Muscle layer of colon (tissue), 2 donors: ENCODE data around the gene COL25A1.

ENCODE experiments used
- H3K27ac ChIP-seq: one replicate; pipeline ENCODE4 v1.7.0; 2013; ENCODE audit warnings: low read depth, mild to moderate bottlenecking, low read length, moderate library complexity
- H3K27me3 ChIP-seq, 2 donors: one replicate each; pipeline ENCODE4 v1.7.0; 2013; ENCODE audit warnings: low read length in 2 of 2, mild to moderate bottlenecking in 2 of 2; ENCODE audit not compliant: insufficient read depth in 2 of 2, control insufficient read depth in 1 of 2
- H3K36me3 ChIP-seq: one replicate; pipeline ENCODE4 v1.7.0; 2013; ENCODE audit warnings: mild to moderate bottlenecking, low read length; ENCODE audit not compliant: insufficient read depth
- H3K4me1 ChIP-seq: one replicate; pipeline ENCODE4 v1.7.0; 2013; ENCODE audit warnings: mild to moderate bottlenecking, low read length; ENCODE audit not compliant: insufficient read depth
- H3K4me3 ChIP-seq, 2 donors: one replicate each; pipeline ENCODE4 v1.7.0; 2013; ENCODE audit warnings: low read length in 2 of 2, low read depth in 1 of 2, mild to moderate bottlenecking in 1 of 2, moderate library complexity in 1 of 2
- H3K9ac ChIP-seq: one replicate; pipeline ENCODE4 v1.7.0; 2013; ENCODE audit warnings: low read length
- H3K9me3 ChIP-seq: one replicate; pipeline ENCODE4 v1.7.0; 2013; ENCODE audit warnings: mild to moderate bottlenecking, low read length
- donor health status: abdominal sarcoma.
- donor health status: Adenocarcinoma of cecum.

Gene COL25A1

GRCh38 chr4:109278594-109279031 lies 23.8 kb downstream of the COL25A1 start:
- Histone ChIP-seq H3K27ac (no peak overlapping the region), H3K9me3 (no peaks in the 10 kb centered on the region), H3K36me3 (no peaks in the 10 kb centered on the region), H3K27me3 (no peaks in the 10 kb centered on the region), H3K4me1 (no peaks in the 10 kb centered on the region), H3K9ac (no peak overlapping the region), H3K4me3 (no peak overlapping the region)

GRCh38 chr4:109276482-109277095 lies 25.9 kb downstream of the COL25A1 start:
- no peaks in the 10 kb centered on the region for H3K36me3 ChIP-seq
- no peak overlapping the region for H3K4me3 ChIP-seq
- no peaks in the 10 kb centered on the region for H3K27me3 ChIP-seq
- H3K4me1 ChIP-seq, result no peaks in the 10 kb centered on the region
- no peak overlapping the region for H3K27ac ChIP-seq
- no peak overlapping the region for H3K9ac ChIP-seq
- no peaks in the 10 kb centered on the region for H3K9me3 ChIP-seq

DNA sequence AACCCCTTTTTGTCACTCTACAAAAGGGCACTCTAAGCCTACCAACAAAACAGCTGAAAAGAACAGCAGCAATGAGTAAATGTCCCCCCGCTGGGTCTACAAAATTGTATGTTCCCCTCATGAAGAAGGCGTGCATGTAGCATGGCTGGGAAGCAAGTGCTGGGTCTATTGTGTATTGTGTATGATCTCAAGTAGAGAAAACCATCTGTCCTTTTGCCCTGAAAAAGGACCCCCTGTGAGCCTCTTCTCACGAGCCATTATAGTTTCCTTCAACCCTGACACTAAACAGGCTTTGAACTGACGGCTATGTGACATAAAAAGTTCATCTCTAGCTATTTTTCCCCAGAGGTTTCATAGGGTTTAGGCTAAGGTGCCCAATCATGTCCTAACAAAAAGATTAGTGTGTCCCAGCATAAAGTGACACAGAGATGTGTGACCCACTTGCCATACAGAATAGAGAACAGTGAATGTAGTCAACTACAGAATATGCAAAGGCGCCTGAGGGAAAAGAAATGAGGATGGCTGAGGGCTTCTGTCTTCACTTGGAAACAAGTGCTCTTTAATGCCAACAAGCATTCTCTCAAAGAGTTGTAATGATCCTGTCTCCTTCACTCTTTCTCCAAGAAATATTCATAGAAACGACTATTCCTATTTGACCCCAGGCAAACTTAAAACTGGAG lies 27.3 kb downstream of the COL25A1 start:
- H3K27me3 ChIP-seq, result no peaks in the 10 kb centered on the region

DNA sequence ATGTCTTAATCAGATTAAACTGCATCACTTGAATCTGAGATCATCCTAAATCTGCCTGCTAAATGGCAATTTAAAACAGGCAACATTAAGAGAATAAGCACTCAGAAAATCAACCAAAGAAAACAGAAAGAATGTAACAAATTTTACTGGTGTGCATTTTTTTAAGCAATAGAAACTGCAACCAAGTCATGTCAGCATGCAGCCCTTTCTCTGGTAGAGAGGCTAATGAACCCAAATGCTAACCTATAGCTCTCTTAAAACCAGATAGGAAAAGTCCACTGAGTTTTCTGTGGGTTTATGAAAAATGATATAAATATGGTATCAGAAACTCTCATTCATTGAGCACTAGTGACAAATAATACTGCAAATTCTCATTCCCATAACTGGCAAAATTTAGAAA lies 35.6 kb downstream of the COL25A1 start:
- Histone ChIP-seq H3K27ac (no peak overlapping the region), H3K4me1 (no peaks in the 10 kb centered on the region), H3K36me3 (no peaks in the 10 kb centered on the region), H3K27me3 (no peaks in the 10 kb centered on the region), H3K4me3 (no peak overlapping the region), H3K9me3 (no peaks in the 10 kb centered on the region), H3K9ac (no peak overlapping the region)

More for the DNA sequence above, 27.3 kb downstream of the COL25A1 start:
- no peaks in the 10 kb centered on the region for H3K4me1 ChIP-seq
- H3K36me3 ChIP-seq, result no peaks in the 10 kb centered on the region
- H3K4me3 ChIP-seq, result no peak overlapping the region
- no peak overlapping the region for H3K9ac ChIP-seq
- no peaks in the 10 kb centered on the region for H3K9me3 ChIP-seq
- H3K27ac ChIP-seq, result no peak overlapping the region

GRCh38 chr4:109266236-109266635 lies 36.2 kb downstream of the COL25A1 start:
- Histone ChIP-seq H3K27ac (no peak overlapping the region), H3K4me1 (no peaks in the 10 kb centered on the region), H3K27me3 (no peaks in the 10 kb centered on the region), H3K9me3 (no peaks in the 10 kb centered on the region), H3K9ac (no peak overlapping the region), H3K4me3 (no peak overlapping the region), H3K36me3 (no peaks in the 10 kb centered on the region)

GRCh38 chr4:109263721-109264120 lies 38.7 kb downstream of the COL25A1 start:
- no peaks in the 10 kb centered on the region for H3K27me3 ChIP-seq
- H3K4me1 ChIP-seq, result no peaks in the 10 kb centered on the region
- H3K9me3 ChIP-seq, result no peaks in the 10 kb centered on the region
- no peak overlapping the region for H3K9ac ChIP-seq
- no peaks in the 10 kb centered on the region for H3K36me3 ChIP-seq
- H3K4me3 ChIP-seq, result no peak overlapping the region
- H3K27ac ChIP-seq, result no peak overlapping the region

- Histone ChIP-seq H3K36me3 (no peaks in the 10 kb centered on the region), H3K9ac (no peak overlapping the region), H3K9me3 (no peaks in the 10 kb centered on the region), H3K4me3 (no peak overlapping the region), H3K4me1 (no peaks in the 10 kb centered on the region), H3K27ac (no peak overlapping the region), H3K27me3 (no peaks in the 10 kb centered on the region)
Measured at GRCh38 chr4:109256818-109257217, 45.6 kb downstream of the COL25A1 start.

DNA sequence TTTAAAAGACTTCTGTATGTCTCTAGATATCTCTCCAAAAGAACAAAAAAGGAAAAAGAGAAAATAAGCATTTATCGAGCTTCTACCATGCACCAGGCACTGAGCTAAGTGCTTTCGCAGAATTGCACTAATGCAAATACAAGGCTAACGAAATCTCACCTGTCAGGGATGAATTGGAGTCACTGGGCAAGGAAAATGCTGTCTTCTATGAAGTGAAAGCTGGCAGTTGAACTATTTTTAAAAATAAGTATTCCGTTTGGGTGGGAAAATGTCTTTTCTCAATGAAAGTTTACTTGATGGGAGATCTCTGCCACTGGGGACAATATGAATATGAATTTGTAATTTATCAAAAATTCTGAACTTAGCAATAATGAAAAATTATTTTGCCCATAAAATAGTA lies 47.6 kb downstream of the COL25A1 start:
- H3K27me3 ChIP-seq, result no peaks in the 10 kb centered on the region
- H3K27ac ChIP-seq, result no peak overlapping the region
- H3K4me1 ChIP-seq, result no peaks in the 10 kb centered on the region
- no peak overlapping the region for H3K4me3 ChIP-seq
- no peak overlapping the region for H3K9ac ChIP-seq
- H3K36me3 ChIP-seq, result no peaks in the 10 kb centered on the region
- H3K9me3 ChIP-seq, result no peaks in the 10 kb centered on the region

- no peaks in the 10 kb centered on the region for H3K27me3 ChIP-seq
- no peak overlapping the region for H3K27ac ChIP-seq
- no peak overlapping the region for H3K4me3 ChIP-seq
- no peaks in the 10 kb centered on the region for H3K36me3 ChIP-seq
- H3K4me1 ChIP-seq, result no peaks in the 10 kb centered on the region
- no peaks in the 10 kb centered on the region for H3K9me3 ChIP-seq
- no peak overlapping the region for H3K9ac ChIP-seq
Measured at GRCh38 chr4:109251396-109251795, 51.1 kb downstream of the COL25A1 start.

DNA sequence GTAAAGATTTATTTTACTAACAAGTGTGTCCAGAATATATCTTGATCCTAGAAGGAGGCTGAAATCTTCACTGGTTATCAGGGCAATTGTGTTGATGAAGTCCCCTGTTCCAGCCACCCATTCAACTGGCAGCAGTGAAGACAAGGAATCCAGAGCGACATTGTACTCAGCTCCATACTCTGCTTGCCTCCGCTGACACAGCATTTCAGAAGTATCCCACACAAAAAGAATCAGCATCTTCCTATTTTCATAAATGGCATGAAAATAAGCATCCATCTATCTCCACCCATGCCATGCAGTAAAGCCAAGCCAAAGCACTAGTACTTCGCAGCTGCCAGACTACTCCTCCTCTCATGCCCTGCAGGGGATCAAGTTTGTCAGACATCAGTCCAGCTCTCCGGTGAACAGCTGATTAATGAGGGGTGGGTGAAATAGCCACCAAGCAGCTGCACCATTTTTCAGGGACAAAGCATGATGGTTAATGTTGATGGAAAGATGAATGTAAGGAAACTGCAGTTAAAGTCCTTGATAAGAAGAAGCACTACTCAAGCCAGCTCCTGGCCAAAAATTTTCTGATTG lies 54.0 kb downstream of the COL25A1 start:
- no peaks in the 10 kb centered on the region for H3K36me3 ChIP-seq
- H3K27me3 ChIP-seq, result no peaks in the 10 kb centered on the region
- no peak overlapping the region for H3K9ac ChIP-seq
- H3K9me3 ChIP-seq, result no peaks in the 10 kb centered on the region
- H3K4me3 ChIP-seq, result no peak overlapping the region
- H3K27ac ChIP-seq, result no peak overlapping the region
- no peaks in the 10 kb centered on the region for H3K4me1 ChIP-seq

GRCh38 chr4:109243871-109244270 lies 58.6 kb downstream of the COL25A1 start:
- Histone ChIP-seq H3K27me3 (no peaks in the 10 kb centered on the region), H3K9me3 (no peaks in the 10 kb centered on the region), H3K27ac (no peak overlapping the region), H3K9ac (no peak overlapping the region), H3K4me3 (no peak overlapping the region), H3K4me1 (no peaks in the 10 kb centered on the region), H3K36me3 (no peaks in the 10 kb centered on the region)

DNA sequence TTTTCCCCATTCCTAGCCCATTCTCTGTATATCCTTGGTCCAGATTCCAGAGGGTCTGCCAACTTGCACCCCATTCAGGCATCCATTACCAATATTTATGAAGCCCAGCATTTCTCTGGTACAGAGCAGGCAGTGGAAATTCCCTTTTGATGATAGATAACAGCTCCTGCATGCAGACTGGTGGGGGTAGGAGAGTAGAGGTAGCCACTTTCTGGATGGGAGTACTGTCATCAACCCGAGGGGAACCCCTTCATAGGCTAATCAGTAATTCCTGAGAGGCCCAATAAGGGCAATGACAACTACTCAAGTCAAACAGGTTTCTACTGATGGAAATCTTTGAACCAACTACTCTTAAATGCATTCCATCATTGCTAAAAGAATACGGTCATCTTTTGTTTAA lies 63.7 kb downstream of the COL25A1 start:
- no peak overlapping the region for H3K9ac ChIP-seq
- H3K4me3 ChIP-seq, result no peak overlapping the region
- no peaks in the 10 kb centered on the region for H3K4me1 ChIP-seq
- no peaks in the 10 kb centered on the region for H3K27me3 ChIP-seq
- no peaks in the 10 kb centered on the region for H3K36me3 ChIP-seq
- no peaks in the 10 kb centered on the region for H3K9me3 ChIP-seq
- no peak overlapping the region for H3K27ac ChIP-seq
